GM12864 (cell line): ENCODE measurements around the gene CHI3L1.

Experiments
- DNase-seq: peaks from one replicate; pipeline ENCODE4 v3.0.0-alpha.2; 2011; ENCODE audit warnings: low read depth
- H3K4me3 ChIP-seq: 2 replicates; pipeline ENCODE4 v1.5.1; 2011; ENCODE audit warnings: mild to moderate bottlenecking, low read depth, low read length, control low read depth
- CTCF ChIP-seq: IDR thresholded peaks from 2 replicates; pipeline ENCODE4 v1.5.1; 2011; ENCODE audit warnings: low read depth, mild to moderate bottlenecking, moderate library complexity, low read length, control low read depth, inconsistent platforms; ENCODE audit errors: missing control alignments

Gene CHI3L1

GRCh38 chr1:203215573-203215972 lies 29.1 kb upstream of the CHI3L1 start:
- no peak overlapping the region for H3K4me3 ChIP-seq
- TF ChIP-seq CTCF = no peak
- no peak for DNase-seq

- no peak for TF ChIP-seq CTCF
- no peak overlapping the region for H3K4me3 ChIP-seq
- DNase-seq = no peak
These were observed 28.4 kb upstream of the CHI3L1 start for GRCh38 chr1:203214871-203215270.

- DNase-seq = no peak
- H3K4me3 ChIP-seq = no peak overlapping the region
- TF ChIP-seq CTCF = no peak
These were observed 26.6 kb upstream of the CHI3L1 start for GRCh38 chr1:203213126-203213525.

- no peak for TF ChIP-seq CTCF
- no peak overlapping the region for H3K4me3 ChIP-seq
- no peak for DNase-seq
These were observed 25.3 kb upstream of the CHI3L1 start for GRCh38 chr1:203211812-203212211.

DNA sequence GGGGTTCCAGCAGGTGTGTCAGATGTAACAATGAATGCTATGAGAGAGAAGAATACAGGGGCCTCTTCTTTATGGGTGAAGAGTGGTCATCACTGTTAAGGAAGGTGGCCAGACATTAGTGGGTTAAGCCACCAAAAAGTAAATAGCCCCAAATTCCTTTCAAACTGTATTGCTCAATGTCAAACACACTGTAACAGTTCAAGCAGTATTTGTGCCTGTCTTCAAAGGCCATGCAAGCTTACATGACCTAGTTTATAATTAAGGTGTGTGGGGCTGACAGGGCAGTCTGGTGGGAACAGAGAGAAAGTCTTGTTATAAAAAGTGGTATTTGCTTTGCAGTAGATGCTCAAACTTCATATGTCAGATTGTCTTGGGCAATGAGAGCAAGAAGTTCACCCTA lies 24.5 kb upstream of the CHI3L1 start:
- no peak for DNase-seq
- TF ChIP-seq CTCF = no peak
- no peak overlapping the region for H3K4me3 ChIP-seq

GRCh38 chr1:203210350-203210749 lies 23.8 kb upstream of the CHI3L1 start:
- H3K4me3 ChIP-seq = no peak overlapping the region
- no peak for TF ChIP-seq CTCF
- DNase-seq = no peak

DNA sequence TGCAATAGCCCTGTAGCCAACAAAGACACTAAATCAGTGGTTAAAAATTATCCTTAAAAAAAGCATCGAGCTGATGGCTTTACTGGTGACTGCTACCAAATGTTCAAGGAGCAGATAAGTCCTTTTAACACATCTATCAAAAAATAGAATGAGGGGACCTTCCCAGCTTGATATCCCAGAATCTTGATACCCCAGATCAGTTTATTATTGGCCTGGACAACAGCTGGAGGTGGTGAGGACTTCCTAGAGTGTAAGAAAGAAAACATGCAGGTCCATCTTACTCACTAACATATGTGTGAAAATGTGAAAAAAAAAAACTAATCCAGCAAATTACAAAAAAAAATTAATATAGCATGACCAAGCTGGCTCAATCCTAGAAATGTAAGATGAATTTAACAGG lies 21.7 kb upstream of the CHI3L1 start:
- no peak for TF ChIP-seq CTCF
- no peak for DNase-seq
- H3K4me3 ChIP-seq = no peak overlapping the region
